Measurements from ENCODE around the gene ASCC1.

ASCC1 gene

DNA sequence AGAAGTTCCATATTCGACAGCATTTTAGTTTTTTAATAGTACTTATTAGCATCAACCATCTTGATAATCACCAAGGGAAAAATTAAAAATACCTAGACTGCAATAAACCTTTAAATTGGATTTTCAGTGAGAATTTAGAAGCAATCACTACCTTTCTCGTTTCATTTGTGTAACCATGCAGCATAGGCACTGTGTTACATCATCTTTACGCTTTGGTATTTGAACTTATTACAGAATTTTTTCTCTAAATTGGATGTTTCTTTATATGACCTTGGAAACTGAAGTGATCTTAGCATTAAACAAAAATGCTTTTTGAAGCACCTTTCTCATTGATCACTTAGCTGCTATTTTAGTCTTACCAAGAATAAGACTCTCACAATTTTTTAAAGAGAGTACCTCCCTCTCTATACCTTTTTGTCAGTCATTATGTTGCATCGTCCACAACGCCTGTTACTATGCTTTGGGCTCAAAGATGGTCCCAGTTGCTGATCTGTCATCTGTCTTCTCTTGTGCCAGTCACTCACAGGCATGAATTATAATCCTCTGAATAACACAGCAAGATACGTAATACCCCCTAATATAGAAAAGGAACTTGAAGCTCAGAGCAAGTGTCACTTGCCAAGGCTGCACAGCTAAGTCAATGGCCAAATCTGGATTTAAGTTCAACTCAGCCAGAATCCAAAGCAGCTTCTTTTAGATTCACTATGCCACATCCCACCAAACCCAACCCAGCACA is 19.6 kb upstream of the ASCC1 start:
- no peak for TF ChIP-seq SUZ12 (IDR thresholded peaks at IDR 0.05; ENCODE audit: extremely low read depth, insufficient read depth, insufficient read length)
- TF ChIP-seq ZNF274 (IDR thresholded peaks at IDR 0.05; ENCODE audit: low read depth, low read length), result no peak
- TF ChIP-seq YY1 (IDR thresholded peaks at IDR 0.05; ENCODE audit: insufficient read depth, insufficient read length), result no peak
- Histone ChIP-seq H3K27me3 (ENCODE audit: insufficient read depth, insufficient read length) (no peaks in the 10 kb centered on the region), H3K4me3 (ENCODE audit: insufficient read length, low read depth) (no peak overlapping the region), H3K36me3 (ENCODE audit: insufficient read depth, insufficient read length, low read length) (peaks cover 36% of the 10 kb centered on the region), H3K4me1 (ENCODE audit: insufficient read depth, insufficient read length) (no peaks in the 10 kb centered on the region), H3K9me3 (ENCODE audit: insufficient read depth, low read length) (no peaks in the 10 kb centered on the region), H3K9ac (ENCODE audit: insufficient read length, low read depth) (no peak overlapping the region)
- no peak for DNase-seq (ENCODE audit: low read depth, low spot score)

DNA sequence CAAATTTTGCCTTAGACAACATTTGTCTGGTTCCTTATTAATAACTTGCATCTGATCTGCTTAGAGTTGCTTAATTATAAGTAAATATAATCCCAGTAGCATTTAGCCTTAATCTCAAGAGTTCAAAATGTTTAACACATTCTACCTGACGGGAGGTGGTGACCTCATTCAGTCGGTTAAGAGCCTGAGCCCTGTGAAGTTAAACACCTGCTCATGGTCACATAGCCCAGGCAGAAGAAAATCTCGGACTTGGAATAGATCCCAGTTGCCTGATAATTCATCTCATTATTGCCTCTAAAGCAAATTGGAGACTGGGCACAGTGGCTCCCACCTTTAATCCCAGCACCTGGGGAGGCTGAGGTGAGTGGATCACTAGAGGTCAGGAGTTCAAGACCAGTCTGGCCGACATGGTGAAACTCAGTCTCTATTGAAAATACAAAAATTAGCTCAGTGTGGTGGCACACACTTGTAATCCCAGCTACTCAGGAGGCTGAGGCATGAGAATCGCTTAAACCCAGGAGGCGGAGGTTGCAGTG is 18.6 kb upstream of the ASCC1 start:
- Histone ChIP-seq H3K9ac (ENCODE audit: insufficient read length, low read depth) (no peak overlapping the region), H3K4me3 (ENCODE audit: insufficient read length, low read depth) (no peak overlapping the region), H3K4me1 (ENCODE audit: insufficient read depth, insufficient read length) (no peaks in the 10 kb centered on the region), H3K36me3 (ENCODE audit: insufficient read depth, insufficient read length, low read length) (peaks cover 46% of the 10 kb centered on the region), H3K27me3 (ENCODE audit: insufficient read depth, insufficient read length) (no peaks in the 10 kb centered on the region), H3K9me3 (ENCODE audit: insufficient read depth, low read length) (no peaks in the 10 kb centered on the region)
- no peak for DNase-seq (ENCODE audit: low read depth, low spot score)
- TF ChIP-seq ZNF274 (IDR thresholded peaks at IDR 0.05; ENCODE audit: low read depth, low read length) (no peak), SUZ12 (IDR thresholded peaks at IDR 0.05; ENCODE audit: extremely low read depth, insufficient read depth, insufficient read length) (no peak), YY1 (IDR thresholded peaks at IDR 0.05; ENCODE audit: insufficient read depth, insufficient read length) (no peak)

DNA sequence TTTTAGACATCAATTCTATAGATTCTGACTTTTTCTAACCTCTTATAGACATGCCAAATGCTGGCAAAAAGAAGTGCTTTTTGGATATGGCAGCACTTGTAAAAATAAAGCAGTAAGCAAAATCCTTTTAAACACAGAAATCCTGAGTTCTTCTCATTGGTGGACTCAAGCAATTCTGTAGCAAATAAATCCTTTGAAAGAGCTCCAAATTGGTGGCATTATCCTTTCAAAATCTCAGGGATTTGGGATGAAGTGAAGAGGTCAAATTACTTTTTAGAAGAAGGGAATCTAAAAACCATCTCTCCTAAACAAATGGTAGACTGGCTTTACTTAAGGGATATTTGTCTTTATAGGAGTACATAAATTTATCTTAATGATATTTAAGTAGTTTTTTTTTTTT is 17.5 kb upstream of the ASCC1 start:
- H3K9ac ChIP-seq (ENCODE audit: insufficient read length, low read depth), result no peak overlapping the region
- no peak for DNase-seq (ENCODE audit: low read depth, low spot score)
- H3K36me3 ChIP-seq (ENCODE audit: insufficient read depth, insufficient read length, low read length), result peaks cover 48% of the 10 kb centered on the region
- H3K4me1 ChIP-seq (ENCODE audit: insufficient read depth, insufficient read length), result no peaks in the 10 kb centered on the region
- TF ChIP-seq YY1 (IDR thresholded peaks at IDR 0.05; ENCODE audit: insufficient read depth, insufficient read length) (no peak), SUZ12 (IDR thresholded peaks at IDR 0.05; ENCODE audit: extremely low read depth, insufficient read depth, insufficient read length) (no peak), ZNF274 (IDR thresholded peaks at IDR 0.05; ENCODE audit: low read depth, low read length) (no peak)
- no peak overlapping the region for H3K4me3 ChIP-seq (ENCODE audit: insufficient read length, low read depth)
- no peaks in the 10 kb centered on the region for H3K9me3 ChIP-seq (ENCODE audit: insufficient read depth, low read length)
- H3K27me3 ChIP-seq (ENCODE audit: insufficient read depth, insufficient read length), result no peaks in the 10 kb centered on the region

DNA sequence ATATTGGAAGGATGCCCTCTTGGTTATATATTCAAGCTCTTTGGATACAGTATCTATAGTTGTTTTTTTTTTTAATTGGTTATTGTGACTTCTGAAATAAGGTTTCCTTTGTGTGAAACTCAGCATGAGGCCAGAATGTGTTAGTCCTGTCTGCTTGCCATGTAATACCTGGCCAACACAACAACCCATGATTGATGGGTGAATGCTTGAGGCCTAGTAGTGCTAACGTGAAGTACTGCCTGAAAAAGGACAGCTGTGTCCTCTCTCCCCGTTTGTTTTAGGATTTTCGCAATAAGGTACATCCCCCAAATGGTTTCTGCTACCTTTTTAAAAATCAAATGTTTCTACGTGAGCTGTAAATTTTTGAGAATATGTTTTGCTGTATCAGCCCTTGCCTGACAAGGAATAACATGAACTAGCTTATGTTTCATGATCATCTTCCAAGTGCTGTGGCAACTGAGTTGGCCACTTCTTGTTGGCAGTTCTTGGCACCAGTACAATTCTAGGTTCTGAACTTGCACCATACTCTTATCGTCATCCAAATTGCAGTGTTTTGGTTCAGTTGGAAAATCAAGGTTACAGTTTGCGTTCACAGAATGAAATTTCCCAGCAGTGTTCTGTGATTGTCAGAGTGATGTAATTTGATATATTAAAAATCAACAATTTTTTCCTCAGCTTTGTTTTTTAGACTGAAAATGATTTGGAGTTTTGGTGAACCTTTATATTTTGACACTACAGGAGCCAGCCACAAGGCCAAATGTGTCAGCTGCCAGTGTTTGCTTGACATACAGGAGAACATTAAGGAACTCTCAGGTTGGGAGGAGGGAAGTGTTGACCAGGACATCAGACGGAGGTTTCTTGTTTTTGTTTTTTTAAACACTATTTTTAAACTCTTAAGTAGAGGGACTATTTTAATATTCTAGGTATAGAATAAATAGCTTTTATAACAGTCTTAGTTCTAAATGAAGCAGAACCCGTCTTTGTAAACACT is 13.5 kb upstream of the ASCC1 start:
- H3K4me1 ChIP-seq (ENCODE audit: insufficient read depth, insufficient read length), result no peaks in the 10 kb centered on the region
- H3K9ac ChIP-seq (ENCODE audit: insufficient read length, low read depth), result no peak overlapping the region
- H3K27me3 ChIP-seq (ENCODE audit: insufficient read depth, insufficient read length), result no peaks in the 10 kb centered on the region
- DNase-seq (ENCODE audit: low read depth, low spot score), result no peak
- no peak overlapping the region for H3K4me3 ChIP-seq (ENCODE audit: insufficient read length, low read depth)
- H3K36me3 ChIP-seq (ENCODE audit: insufficient read depth, insufficient read length, low read length), result peaks cover 39% of the 10 kb centered on the region
- TF ChIP-seq ZNF274 (IDR thresholded peaks at IDR 0.05; ENCODE audit: low read depth, low read length), result no peak
- no peak for TF ChIP-seq YY1 (IDR thresholded peaks at IDR 0.05; ENCODE audit: insufficient read depth, insufficient read length)
- TF ChIP-seq SUZ12 (IDR thresholded peaks at IDR 0.05; ENCODE audit: extremely low read depth, insufficient read depth, insufficient read length), result no peak
- no peaks in the 10 kb centered on the region for H3K9me3 ChIP-seq (ENCODE audit: insufficient read depth, low read length)

DNA sequence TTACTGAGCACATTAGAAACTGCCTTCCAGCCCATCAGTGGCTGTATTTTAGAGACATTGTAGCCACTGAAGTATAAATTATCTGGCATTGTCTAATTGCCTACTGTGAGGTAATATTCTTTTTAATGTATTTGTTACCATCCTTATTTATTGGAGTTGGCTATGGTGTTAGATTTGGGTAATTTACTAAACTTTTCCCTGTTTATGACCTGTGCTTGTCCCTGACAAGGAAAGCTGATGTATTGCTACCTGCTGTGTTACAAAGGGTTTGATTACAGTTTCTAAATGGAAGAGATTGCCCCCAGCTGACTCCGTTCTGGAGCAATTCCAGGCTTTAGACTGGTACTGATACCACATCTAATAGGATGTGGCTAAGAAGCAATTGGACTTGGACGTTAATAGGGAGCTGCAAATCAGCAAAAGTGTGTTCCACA is 12.3 kb upstream of the ASCC1 start:
- Histone ChIP-seq H3K4me1 (ENCODE audit: insufficient read depth, insufficient read length) (no peaks in the 10 kb centered on the region), H3K9me3 (ENCODE audit: insufficient read depth, low read length) (no peaks in the 10 kb centered on the region), H3K36me3 (ENCODE audit: insufficient read depth, insufficient read length, low read length) (peaks cover 43% of the 10 kb centered on the region), H3K9ac (ENCODE audit: insufficient read length, low read depth) (no peak overlapping the region), H3K4me3 (ENCODE audit: insufficient read length, low read depth) (no peak overlapping the region), H3K27me3 (ENCODE audit: insufficient read depth, insufficient read length) (no peaks in the 10 kb centered on the region)
- DNase-seq (ENCODE audit: low read depth, low spot score), result no peak
- TF ChIP-seq ZNF274 (IDR thresholded peaks at IDR 0.05; ENCODE audit: low read depth, low read length), result no peak
- no peak for TF ChIP-seq SUZ12 (IDR thresholded peaks at IDR 0.05; ENCODE audit: extremely low read depth, insufficient read depth, insufficient read length)
- TF ChIP-seq YY1 (IDR thresholded peaks at IDR 0.05; ENCODE audit: insufficient read depth, insufficient read length), result no peak

DNA sequence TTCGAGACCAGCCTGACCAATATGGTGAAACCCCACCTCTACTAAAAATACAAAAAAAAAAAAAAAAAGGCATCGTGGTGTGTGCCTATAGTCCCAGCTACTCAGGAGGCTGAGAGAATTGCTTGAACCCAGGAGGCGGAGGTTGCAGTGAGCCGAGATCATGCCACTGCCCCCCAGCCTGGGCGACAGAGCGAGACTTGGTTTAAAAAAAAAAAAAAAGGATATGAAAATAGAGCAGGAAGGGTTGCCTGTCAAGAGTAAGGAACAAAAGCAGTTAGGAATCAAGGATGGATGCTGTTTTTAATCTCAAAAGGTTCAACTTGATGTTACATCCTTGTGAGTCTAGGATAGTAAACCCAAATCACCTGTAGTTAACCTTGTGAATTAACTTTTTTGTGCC is 11.8 kb upstream of the ASCC1 start:
- H3K4me1 ChIP-seq (ENCODE audit: insufficient read depth, insufficient read length), result no peaks in the 10 kb centered on the region
- H3K27me3 ChIP-seq (ENCODE audit: insufficient read depth, insufficient read length), result no peaks in the 10 kb centered on the region
- peaks cover 38% of the 10 kb centered on the region for H3K36me3 ChIP-seq (ENCODE audit: insufficient read depth, insufficient read length, low read length)
- no peak for DNase-seq (ENCODE audit: low read depth, low spot score)
- no peaks in the 10 kb centered on the region for H3K9me3 ChIP-seq (ENCODE audit: insufficient read depth, low read length)
- TF ChIP-seq ZNF274 (IDR thresholded peaks at IDR 0.05; ENCODE audit: low read depth, low read length) (no peak), SUZ12 (IDR thresholded peaks at IDR 0.05; ENCODE audit: extremely low read depth, insufficient read depth, insufficient read length) (no peak), YY1 (IDR thresholded peaks at IDR 0.05; ENCODE audit: insufficient read depth, insufficient read length) (no peak)
- H3K9ac ChIP-seq (ENCODE audit: insufficient read length, low read depth), result no peak overlapping the region
- H3K4me3 ChIP-seq (ENCODE audit: insufficient read length, low read depth), result no peak overlapping the region

Measured in NT2/D1 (cell line).